GM06990 (cell line): ENCODE data around the gene SLC27A3.
A peak's percentile ranks its signal among the peaks of the same experiment; 100 is the strongest.

Experiments
- DNase-seq: peaks from one replicate; pipeline ENCODE4 v3.0.0-alpha.2; 2011; ENCODE audit not compliant: insufficient read length; ENCODE audit errors: extremely low read depth
- H3K27me3 ChIP-seq: replicated peaks from 2 replicates; pipeline ENCODE4 v1.6.0; 2011; ENCODE audit warnings: low read length; ENCODE audit not compliant: control insufficient read depth, insufficient read depth
- H3K36me3 ChIP-seq: 2 replicates; pipeline ENCODE4 v1.5.1; 2011; ENCODE audit warnings: low read length; ENCODE audit not compliant: control insufficient read depth, insufficient read depth
- H3K4me3 ChIP-seq: replicated peaks from 2 replicates; pipeline ENCODE4 v1.5.1; 2011; ENCODE audit warnings: low read depth, mild to moderate bottlenecking, control low read depth, low read length
- TF ChIP-seq, protein P1 (sequence below): IDR thresholded peaks from 2 replicates; pipeline ENCODE4 v1.5.1; 2011; ENCODE audit warnings: low read length, control low read depth, mild to moderate bottlenecking, inconsistent platforms; ENCODE audit not compliant: insufficient read depth, poor library complexity, severe bottlenecking

Gene SLC27A3

DNA sequence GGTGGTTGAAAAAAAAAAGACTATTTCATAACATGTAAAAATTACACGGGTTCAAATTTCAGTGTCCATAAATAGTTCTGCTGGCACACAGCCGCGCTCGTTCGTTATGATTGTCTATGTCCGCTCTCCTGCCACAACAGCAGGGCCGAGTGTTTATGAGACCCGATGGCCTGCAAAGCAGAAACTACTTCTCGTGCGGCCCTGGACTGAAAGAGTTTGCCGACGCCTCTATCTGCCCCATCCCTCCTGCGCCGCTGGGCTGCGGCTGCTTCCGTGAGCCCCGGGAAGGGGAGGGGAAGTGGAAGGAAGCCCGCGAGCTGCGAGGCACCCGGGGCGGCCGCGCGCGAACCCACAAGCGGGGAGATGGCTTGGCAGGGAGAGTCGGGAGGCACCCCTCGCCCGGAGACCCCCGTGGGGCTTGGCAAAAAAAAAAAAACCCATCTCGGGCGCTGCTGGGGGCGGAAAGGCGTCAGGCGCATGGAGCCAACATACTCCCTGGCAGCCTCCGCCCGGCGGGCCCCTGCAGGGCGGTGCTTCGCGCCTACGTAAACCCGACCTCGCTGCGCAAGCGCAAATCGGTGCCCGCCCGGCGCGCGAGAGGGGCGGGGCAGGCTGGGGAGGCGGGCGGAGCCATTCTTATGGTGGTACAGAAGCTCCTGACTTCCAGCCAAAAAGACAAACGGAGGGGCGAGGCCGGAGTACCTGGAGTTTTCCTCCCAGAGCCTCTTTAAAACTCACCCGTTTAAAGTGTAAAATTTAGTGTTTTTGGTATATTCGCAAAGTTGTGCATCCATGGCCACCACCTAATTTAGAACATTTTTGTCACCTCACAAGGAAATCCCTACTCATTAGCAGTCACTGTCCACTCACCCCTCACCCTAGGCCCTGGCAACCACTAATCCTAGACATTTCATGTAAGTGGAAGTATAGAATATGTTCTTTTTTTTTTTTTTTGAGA lies 8.3 kb downstream of the SLC27A3 start:
- DNase-seq, result peak; percentile 97
- no peaks in the 10 kb centered on the region for H3K36me3 ChIP-seq
- TF ChIP-seq, protein P1, sequence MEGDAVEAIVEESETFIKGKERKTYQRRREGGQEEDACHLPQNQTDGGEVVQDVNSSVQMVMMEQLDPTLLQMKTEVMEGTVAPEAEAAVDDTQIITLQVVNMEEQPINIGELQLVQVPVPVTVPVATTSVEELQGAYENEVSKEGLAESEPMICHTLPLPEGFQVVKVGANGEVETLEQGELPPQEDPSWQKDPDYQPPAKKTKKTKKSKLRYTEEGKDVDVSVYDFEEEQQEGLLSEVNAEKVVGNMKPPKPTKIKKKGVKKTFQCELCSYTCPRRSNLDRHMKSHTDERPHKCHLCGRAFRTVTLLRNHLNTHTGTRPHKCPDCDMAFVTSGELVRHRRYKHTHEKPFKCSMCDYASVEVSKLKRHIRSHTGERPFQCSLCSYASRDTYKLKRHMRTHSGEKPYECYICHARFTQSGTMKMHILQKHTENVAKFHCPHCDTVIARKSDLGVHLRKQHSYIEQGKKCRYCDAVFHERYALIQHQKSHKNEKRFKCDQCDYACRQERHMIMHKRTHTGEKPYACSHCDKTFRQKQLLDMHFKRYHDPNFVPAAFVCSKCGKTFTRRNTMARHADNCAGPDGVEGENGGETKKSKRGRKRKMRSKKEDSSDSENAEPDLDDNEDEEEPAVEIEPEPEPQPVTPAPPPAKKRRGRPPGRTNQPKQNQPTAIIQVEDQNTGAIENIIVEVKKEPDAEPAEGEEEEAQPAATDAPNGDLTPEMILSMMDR, result no peak
- H3K27me3 ChIP-seq, result no peaks in the 10 kb centered on the region
- peak overlapping the region; percentile 74 for H3K4me3 ChIP-seq

- DNase-seq, result no peak
- TF ChIP-seq, protein P1, result no peak
Measured at GRCh38 chr1:153786038-153786790, 11.0 kb downstream of the SLC27A3 start.

GRCh38 chr1:153789478-153790034 lies 14.3 kb downstream of the SLC27A3 start:
- peak overlapping the region; percentile 40 for H3K4me3 ChIP-seq
- TF ChIP-seq, protein P1, result no peak
- DNase-seq, result peak; percentile 48
- H3K27me3 ChIP-seq, result no peaks in the 10 kb centered on the region
- no peaks in the 10 kb centered on the region for H3K36me3 ChIP-seq

More at GRCh38 chr1:153786038-153786790, 11.0 kb downstream of the SLC27A3 start:
- H3K36me3 ChIP-seq, result no peaks in the 10 kb centered on the region
- no peak overlapping the region for H3K4me3 ChIP-seq
- H3K27me3 ChIP-seq, result no peaks in the 10 kb centered on the region

GRCh38 chr1:153790313-153790965 lies 15.2 kb downstream of the SLC27A3 start:
- DNase-seq, result no peak

DNA sequence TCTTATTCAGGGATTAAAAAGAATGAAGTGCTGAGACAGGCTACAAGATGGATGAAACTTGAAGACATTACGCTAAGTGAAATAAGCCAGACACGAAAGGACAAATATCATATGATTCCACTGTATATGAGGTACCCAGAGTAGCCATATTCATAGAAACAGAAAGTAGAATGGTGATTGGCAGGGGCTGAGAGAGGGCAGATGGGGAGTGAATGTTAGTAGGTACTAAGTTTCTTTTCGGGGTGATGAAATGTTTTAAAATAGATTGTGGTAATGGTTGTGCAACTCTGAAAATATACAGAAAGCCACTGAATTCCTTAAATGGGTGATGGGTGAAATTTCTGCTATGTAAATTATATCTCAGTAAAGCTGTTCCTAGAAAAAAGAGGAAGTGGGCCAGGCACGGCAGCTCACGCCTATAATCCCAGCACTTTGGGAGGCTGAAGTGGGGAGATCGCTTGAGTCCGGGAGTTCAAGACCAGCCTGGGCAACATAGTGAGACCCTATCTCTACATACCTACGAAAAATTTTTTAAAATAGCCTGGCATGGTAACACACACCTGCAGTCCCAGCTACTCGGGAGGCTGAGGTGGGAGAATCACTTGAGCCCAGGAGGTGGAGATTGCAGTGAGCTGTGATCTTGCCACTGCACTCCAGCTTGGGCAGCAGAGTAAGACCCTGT lies 15.9 kb downstream of the SLC27A3 start:
- peak; percentile 82 for DNase-seq
- H3K4me3 ChIP-seq, result peak overlapping the region; percentile 40

More at GRCh38 chr1:153790313-153790965, 15.2 kb downstream of the SLC27A3 start:
- no peaks in the 10 kb centered on the region for H3K27me3 ChIP-seq
- no peaks in the 10 kb centered on the region for H3K36me3 ChIP-seq
- peak overlapping the region; percentile 40 for H3K4me3 ChIP-seq
- TF ChIP-seq, protein P1, result no peak

More for the DNA sequence above, 15.9 kb downstream of the SLC27A3 start:
- H3K27me3 ChIP-seq, result no peaks in the 10 kb centered on the region
- TF ChIP-seq, protein P1, result no peak
- H3K36me3 ChIP-seq, result no peaks in the 10 kb centered on the region
